H4 (cell line): ENCODE measurements around the gene BEND4. TPM values are rescaled to one million over a fixed set of nuclear protein-coding genes. Genes with fewer than 3 reads are reported as not detected.
"Not testable (repeated sequence)": the region's sequence is repeated elsewhere in the genome, so short reads cannot be mapped to it uniquely, and the experiment has no call there.

ENCODE experiments used
- DNase-seq: peaks from one replicate; pipeline ENCODE4 v3.0.0-alpha.2; 2015; ENCODE audit warnings: low spot score
- total RNA-seq: library from RNA; depleted of rRNA; stranded (reverse); fragments of >200 nt; shearing (Covaris generic); gene quantifications from 2 replicates; pipeline ENCODE4 v1.2.3, GENCODE V29; 2014; rRNA removed

BEND4 gene
- total RNA-seq, result not detected in 2 replicates

DNA sequence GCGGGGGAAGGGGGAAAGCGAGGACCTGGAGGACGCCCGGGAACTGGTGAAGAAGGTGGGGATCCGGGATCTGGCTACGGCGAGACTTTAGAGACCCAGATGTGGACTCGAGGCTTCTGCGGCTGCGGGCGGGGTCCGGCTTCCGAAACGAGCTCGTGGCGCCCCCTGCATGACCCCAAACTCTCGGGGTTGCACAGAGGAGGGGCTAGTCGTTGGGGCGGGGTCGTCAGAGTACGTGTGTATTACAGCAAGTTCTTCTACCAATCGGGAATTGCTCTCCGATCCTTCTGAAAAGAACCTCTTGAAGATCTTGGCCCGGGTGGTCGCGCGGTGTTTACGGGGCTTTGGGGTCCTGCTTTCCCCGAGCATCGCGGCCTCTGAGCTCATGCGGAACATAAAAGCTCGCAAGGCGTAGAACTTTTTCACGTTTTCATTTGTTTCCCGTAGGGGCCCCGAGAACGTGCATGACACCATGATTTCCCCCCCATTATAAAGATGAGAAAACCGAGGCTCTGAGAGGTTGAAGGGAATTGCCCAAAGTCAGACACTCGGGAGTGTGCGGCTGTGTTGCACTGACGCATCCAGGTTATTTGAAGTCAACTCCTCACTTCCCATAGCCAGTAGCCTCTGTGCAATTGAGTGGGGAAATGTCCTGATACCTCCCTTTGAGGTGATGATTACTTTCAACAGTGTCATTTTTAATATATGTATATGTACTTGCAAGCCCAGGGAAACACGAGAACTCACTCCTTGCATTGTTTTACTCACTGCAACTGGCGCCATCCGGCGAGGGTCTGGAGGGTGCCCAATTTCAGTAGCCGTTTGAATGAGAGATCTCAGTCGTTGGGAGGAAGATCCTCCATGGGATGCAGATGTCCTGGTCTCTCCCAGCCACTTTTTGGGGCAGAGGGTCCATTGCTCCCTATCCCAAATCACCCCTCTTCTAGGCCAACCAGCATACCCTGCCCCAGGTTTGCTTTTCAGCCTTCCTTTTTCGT, at the start of gene BEND4:
Gene BEND4 (minus strand): TSS at position 149 of the 998 bp plus-strand sequence. CDS start 512 bp downstream, outside the sequence.
- DNase-seq, result no peak

GRCh38 chr4:42197341-42197740, 44.9 kb upstream of the BEND4 start:
- no peak for DNase-seq

DNA sequence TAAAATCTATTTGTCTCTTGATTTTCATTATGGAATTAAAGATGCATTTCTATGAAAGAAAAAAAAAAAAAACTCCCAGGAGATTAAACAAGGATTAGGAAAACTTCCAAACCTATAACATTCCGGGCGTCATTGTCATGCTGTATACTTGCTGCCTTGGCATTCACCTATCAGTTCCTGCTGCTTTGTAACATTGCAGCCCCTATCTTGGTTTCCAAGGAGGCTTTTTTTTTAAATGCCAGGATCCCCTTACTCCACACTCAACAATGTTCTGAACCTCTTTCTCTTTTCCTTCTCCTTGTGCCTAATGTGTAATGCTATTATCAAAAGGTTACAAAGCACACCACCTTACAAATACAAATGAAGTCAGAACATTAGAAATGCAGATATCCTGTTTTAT, 20.5 kb upstream of the BEND4 start:
- no peak for DNase-seq

DNA sequence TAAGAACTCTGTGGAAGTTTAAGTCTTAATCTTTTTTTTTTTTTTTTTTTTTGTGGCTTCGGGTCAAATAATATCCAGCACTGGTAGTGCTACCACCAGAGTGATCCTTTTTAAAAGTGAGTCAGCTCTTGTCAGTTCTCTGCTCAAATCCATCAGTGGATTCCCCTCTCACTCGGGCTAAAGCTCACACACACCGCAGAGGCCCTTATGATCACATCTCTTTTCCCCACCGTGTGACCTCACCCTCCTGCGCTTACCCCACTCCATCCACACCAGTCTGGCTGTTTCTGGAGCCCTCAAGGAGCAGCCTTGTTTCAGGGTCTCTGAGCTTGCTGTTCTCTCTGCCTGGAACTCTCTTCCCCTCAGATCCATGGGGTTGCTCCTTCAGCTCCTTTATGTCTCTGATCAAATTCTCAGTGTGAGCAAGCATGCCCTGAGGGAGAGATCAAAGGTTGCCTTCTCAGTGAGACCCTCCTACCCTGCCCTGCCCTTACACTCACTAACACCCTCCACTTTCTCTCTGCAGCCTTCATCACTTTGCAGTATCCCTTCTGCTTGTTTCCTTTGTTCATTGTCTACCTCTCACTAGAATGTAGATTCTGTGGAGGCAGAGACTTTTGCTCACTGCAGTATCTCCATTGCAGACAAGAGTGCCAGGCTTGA, 19.8 kb upstream of the BEND4 start:
- no peak for DNase-seq

DNA sequence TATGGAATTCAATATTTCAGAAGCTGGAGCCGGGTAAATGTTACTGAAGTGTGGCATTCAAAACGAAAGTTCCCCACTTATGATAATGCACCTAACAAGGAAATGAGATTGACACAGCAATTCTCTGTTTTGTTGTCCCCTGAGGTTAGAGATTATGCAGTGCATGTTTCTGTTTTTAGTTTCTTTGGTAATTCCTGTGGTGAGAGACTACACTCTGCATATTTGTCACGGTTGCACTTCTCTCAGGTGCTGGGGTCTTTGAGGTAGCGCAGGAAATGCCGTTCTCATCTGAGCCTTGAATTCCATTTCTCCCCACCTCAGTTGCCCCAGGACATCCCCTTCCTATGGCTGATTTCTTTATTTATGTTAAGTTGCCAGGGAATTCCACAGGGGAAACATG, 15.3 kb upstream of the BEND4 start:
- no peak for DNase-seq

DNA sequence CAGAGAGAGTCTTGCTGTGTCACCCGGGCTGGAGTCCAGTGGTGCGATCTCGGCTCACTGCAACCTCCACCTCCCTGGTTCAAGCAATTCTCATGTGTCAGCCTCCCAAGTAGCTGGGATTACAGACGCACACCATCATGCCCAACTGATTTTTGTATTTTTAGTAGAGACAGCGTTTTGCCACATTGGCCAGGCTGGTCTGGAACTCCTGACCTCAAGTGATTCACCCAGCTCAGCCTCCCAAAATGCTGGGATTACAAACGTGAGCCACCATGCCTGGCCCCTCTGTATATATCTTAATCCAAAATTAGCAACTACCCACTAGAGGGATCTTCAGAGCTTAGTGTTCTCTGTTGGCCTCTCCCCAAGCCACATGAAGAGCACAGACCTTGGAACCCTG, 13.7 kb upstream of the BEND4 start:
- not testable (repeated sequence) for DNase-seq

DNA sequence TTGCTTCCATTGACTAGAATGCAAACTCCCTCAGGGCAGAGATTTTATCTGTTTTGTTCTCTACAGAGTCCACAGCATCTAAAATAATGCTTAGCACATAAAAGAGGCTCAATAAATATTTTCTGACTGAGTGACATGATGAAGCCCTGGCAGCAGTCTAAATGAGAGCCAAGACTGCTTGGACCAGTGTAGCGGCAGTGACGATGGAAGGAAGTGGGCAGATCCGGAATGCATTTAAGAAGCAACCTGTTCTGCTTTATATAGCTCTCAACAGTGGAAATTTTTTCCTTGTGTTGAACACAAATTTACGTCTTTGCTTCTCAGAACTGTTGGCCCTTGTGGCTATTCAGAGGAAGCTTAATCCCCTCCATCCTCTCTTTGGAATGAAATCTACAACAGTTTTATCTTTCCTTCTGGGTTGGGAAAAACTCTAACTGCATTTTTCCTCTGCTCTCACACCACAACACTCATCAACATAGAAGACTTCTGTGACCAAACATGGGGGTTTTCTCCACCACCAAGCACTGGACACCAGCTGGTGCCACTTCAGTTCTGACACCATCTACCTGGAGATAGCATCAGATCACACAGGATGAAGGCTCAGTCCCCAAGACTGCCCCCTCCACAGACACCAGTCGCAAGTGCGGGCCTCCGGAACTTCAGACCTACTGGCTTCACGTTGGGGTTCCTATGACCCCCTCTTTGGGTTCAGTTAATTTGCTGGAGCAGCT, 7.0 kb upstream of the BEND4 start:
- no peak for DNase-seq

GRCh38 chr4:42151568-42152506, 618 bp downstream of the BEND4 start:
- no peak for DNase-seq

GRCh38 chr4:42150653-42151567, 1.5 kb downstream of the BEND4 start:
- no peak for DNase-seq

- no peak for DNase-seq
Observed at GRCh38 chr4:42149004-42149403, 3.5 kb downstream of the BEND4 start.

DNA sequence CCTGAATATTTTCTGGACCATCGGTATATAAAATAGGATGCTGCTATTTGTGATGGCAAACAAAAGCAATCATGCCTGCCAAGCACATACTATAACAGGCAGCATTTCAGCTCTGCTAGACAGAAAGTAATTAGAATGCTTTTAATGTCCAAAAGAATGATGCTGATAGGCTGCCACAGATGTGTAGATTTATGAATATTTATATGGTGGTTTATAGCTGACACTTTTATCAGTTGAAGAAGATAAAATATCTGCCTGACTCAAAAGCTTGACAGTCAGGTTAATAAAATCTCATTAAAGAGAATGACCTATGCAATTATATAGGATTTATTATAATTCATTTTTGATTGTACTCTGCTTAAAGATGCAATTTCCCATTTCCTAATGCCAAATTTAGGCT, 4.0 kb downstream of the BEND4 start:
- DNase-seq, result no peak

DNA sequence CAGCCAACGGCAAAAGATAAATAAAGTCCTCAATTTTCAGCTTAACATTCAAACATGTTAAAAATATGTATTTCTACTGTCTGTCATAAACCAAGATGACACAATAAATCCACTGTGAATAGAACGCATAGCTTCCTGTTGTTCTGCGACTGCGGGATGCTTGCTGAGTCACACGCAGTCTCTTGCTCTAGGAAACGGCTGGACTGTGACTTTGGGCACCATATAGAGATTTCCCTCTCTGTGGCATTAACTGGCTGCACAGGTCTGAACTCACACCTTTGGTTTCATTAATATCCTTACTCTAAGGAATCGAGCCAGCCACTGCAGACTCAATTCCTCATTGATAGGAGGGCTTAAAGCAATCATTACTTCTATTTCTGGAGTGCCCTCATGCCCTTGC, 8.4 kb downstream of the BEND4 start:
- no peak for DNase-seq

- no peak for DNase-seq
Observed at GRCh38 chr4:42142591-42142990, 9.9 kb downstream of the BEND4 start.

GRCh38 chr4:42136371-42136770, 16.1 kb downstream of the BEND4 start:
- DNase-seq, result no peak

- no peak for DNase-seq
Observed at GRCh38 chr4:42133006-42133405, 19.4 kb downstream of the BEND4 start.

- DNase-seq, result no peak
Observed at GRCh38 chr4:42132099-42132498, 20.4 kb downstream of the BEND4 start.

DNA sequence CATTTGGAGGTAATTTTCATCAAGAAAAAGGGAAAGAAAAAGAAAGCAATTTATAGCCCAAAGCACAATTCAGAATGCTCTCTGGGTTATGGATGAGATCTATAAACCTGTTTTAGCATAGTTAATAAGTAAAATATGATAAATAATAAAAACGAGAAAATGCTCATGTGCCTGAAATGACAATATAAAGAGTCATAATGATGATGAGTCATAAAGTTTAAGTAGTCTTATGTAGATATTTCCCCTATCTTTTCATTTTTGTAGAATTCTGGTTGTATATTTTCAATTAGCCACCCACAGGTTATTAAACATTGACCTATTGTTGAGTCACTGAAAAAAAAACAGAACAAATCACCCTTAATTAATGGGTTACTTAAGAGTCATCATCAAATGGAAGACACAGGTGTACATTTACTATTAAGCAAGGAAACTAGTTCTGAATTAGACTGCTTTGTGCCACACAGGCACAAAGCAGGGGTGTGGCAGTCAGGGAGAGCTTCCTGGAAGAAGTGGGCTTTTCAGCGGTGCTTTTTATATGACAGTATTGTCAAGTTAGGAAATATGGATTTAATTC, 29.3 kb downstream of the BEND4 start:
- DNase-seq, result no peak

GRCh38 chr4:42122237-42122636, 30.2 kb downstream of the BEND4 start:
- DNase-seq, result no peak

GRCh38 chr4:42119886-42120285, 32.6 kb downstream of the BEND4 start:
- no peak for DNase-seq

- no peak for DNase-seq
Observed at GRCh38 chr4:42112846-42113245, 39.6 kb downstream of the BEND4 start.
